Tibial nerve (tissue), 4 donors: ENCODE measurements around the gene PERP. TPM values are rescaled to one million over a fixed set of nuclear protein-coding genes. Genes with fewer than 3 reads are reported as not detected.
A peak's percentile ranks its signal among the peaks of the same experiment; 100 is the strongest.

Experiments
- DNase-seq, 2 donors: peaks; one replicate each; pipeline ENCODE4 v3.0.0-alpha.2; 2019; ENCODE audit warnings: low spot score in 2 of 2
- H3K27ac ChIP-seq, 4 donors: fragments of 200-600 bp; sonication (generic) in 3 of 4; one replicate each; pipeline ENCODE4 v1.5.1; 2017 to 2019; ENCODE audit warnings: mild to moderate bottlenecking in 1 of 4
- H3K27me3 ChIP-seq, 2 donors: fragments of 200-600 bp; sonication (generic) in 1 of 2; one replicate each; pipeline versions ENCODE4 v1.5.1 to v1.6.0; 2017 to 2019
- H3K36me3 ChIP-seq, 3 donors: fragments of 200-600 bp; sonication (generic); one replicate each; pipeline ENCODE4 v1.5.1; 2018 to 2019
- H3K4me1 ChIP-seq, 4 donors: fragments of 200-600 bp; sonication (generic) in 3 of 4; one replicate each; pipeline ENCODE4 v1.5.1; 2017 to 2019
- H3K4me3 ChIP-seq, 4 donors: fragments of 200-600 bp; sonication (generic) in 3 of 4; one replicate each; pipeline ENCODE4 v1.5.1; 2017 to 2019; ENCODE audit warnings: mild to moderate bottlenecking in 1 of 4, moderate library complexity in 1 of 4
- H3K9me3 ChIP-seq, 4 donors: fragments of 200-600 bp; sonication (generic) in 3 of 4; one replicate each; pipeline ENCODE4 v1.5.1; 2017 to 2019
- EP300 ChIP-seq, 2 donors: sonication (generic); formaldehyde crosslinking; IDR thresholded peaks; one replicate each; pipeline ENCODE4 v1.6.1; 2017; ENCODE audit warnings: antibody characterized with exemption in 2 of 2, mild to moderate bottlenecking in 1 of 2
- POLR2A ChIP-seq, 2 donors: fragments of 450-650 bp; IDR thresholded peaks; one replicate each; pipeline ENCODE4 v1.6.1; 2017; ENCODE audit warnings: antibody characterized with exemption in 2 of 2, mild to moderate bottlenecking in 2 of 2, moderate library complexity in 2 of 2
- WGBS, 2 donors: methylation state at CpG; one replicate each; pipeline ENCODE4 v1.1.5; 2018; 5-methylcytosine and 5-hydroxymethylcytosine counted together
- total RNA-seq, 4 donors: library from RNA; depleted of rRNA; stranded (reverse); fragments of >200 nt; gene quantifications; one replicate each; pipeline ENCODE4 v1.1.0, GENCODE V29; 2016
- TF ChIP-seq, protein P1 (sequence below), 5 experiments: fragments of 200-600 bp in 3 of 5; fragments of 450-650 bp in 2 of 5; sonication (generic) in 3 of 5; IDR thresholded peaks; one replicate each; pipeline ENCODE4 v1.5.1; 2016 to 2019; ENCODE audit warnings: antibody characterized with exemption in 5 of 5, mild to moderate bottlenecking in 3 of 5, moderate library complexity in 2 of 5

Gene PERP
- total RNA-seq, 4 donors from 2014 or later: 15.3 to 29.1 (median 27.7) TPM

DNA sequence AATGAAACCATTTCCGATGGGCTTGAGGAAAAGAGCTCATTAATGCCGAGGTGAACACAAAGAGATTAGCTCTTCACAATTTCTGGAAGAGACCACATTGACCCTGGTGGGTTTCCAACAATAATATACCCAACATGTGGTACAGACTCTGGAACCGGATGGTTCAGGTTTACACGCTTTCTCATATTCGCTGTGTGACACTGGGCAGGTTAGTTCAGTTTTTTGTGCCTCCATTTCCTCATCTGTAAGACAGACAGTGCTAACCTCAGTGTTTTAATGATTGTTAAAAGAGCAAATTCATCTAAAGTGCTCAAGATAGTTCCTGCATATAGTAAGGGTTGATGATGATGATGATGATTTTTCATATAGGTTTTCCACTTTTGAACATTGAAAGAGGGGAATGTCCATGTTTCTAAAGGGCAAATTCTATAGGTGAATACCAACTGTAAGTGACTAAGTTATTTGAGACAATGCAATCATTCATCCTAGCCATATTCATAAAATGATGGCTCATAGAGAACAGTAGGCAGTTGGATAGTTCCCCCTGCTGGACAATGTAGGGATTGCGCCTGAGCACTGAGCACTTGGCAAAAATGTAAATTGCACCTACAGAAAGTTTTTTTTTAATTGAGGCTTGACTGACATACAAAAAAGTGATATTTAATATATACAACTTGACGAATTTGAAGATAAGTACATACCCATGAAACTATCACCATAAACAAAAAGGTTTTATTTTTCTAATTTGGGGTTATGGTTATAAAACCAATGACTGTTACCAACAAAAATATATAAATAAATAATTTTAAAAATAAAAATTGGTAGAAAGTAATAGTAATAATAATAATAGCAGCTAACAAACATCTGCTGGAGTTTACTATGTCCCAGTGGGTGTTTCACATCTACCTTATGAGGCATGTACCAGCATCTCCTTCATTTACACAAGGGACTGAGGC, 2.1 kb upstream of the PERP start:
- Histone ChIP-seq H3K4me3 (no peak overlapping the region), H3K27me3 (peaks cover 0 to 12% of the 10 kb centered on the region in 2 donors), H3K9me3 (no peaks in the 10 kb centered on the region), H3K4me1 (peaks cover 0 to 36% (median 4%) of the 10 kb centered on the region in 4 donors), H3K27ac (no peak overlapping the region), H3K36me3 (no peaks in the 10 kb centered on the region)
- DNase-seq: peak; percentile 78 to 95
- WGBS, 2 donors: 27 to 33% methylated on average over 7 of the region's 7 CpGs
- TF ChIP-seq, protein P1, sequence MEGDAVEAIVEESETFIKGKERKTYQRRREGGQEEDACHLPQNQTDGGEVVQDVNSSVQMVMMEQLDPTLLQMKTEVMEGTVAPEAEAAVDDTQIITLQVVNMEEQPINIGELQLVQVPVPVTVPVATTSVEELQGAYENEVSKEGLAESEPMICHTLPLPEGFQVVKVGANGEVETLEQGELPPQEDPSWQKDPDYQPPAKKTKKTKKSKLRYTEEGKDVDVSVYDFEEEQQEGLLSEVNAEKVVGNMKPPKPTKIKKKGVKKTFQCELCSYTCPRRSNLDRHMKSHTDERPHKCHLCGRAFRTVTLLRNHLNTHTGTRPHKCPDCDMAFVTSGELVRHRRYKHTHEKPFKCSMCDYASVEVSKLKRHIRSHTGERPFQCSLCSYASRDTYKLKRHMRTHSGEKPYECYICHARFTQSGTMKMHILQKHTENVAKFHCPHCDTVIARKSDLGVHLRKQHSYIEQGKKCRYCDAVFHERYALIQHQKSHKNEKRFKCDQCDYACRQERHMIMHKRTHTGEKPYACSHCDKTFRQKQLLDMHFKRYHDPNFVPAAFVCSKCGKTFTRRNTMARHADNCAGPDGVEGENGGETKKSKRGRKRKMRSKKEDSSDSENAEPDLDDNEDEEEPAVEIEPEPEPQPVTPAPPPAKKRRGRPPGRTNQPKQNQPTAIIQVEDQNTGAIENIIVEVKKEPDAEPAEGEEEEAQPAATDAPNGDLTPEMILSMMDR (IDR thresholded peaks at IDR 0.05): peak; percentile 85 to 97 (median 94)
- no peak for TF ChIP-seq EP300 (IDR thresholded peaks at IDR 0.05)
- TF ChIP-seq POLR2A (IDR thresholded peaks at IDR 0.05): no peak

DNA sequence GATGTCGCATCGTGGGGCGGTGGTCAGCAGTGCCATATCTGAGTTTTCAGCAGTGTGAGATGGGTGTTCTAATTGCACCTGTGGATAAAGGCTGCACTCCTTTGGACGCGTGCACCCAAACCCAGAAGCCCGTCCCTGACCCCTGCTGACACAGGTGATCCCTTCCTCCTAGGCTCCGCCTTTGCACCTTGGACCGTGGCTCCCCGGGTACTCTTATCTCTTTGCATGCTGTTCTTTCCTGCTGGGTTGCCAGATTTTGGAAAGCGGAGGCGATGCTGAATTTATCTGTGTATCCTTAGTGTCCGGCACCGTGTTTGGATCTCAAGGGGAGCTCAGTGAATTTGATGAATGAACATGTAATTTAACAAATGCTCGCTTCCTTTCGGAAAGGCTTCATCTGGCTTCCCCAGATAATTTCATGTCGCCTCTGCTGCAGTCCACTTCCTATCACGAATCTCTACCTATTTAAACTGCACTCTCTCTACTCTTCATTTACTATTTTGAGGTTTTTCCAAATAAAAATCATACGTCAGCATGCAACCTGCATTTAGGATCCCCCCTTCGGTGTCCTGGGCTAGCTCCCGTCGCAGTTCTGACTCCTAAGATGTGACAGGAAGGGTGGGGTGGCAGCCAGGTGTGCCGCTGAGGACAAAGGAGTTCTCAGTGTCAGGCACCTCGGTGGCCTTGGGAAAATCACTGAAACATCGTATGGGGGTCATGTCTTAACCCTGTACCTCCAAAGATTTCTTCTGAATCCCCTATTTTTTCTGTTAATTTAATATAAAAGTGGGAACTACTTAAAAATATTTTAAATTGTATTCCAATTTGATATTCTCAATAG, 753 bp upstream of the PERP start:
- H3K9me3 ChIP-seq: no peaks in the 10 kb centered on the region
- H3K4me3 ChIP-seq: peak overlapping the region; percentile 49 to 75 (median 68)
- DNase-seq: no peak
- H3K4me1 ChIP-seq: peaks cover 0 to 36% (median 4%) of the 10 kb centered on the region in 4 donors
- H3K27me3 ChIP-seq: peaks cover 0 to 11% of the 10 kb centered on the region in 2 donors
- H3K36me3 ChIP-seq: no peaks in the 10 kb centered on the region
- H3K27ac ChIP-seq: peak overlapping the region; percentile 58 to 88 (median 74)
- TF ChIP-seq, protein P1 (IDR thresholded peaks at IDR 0.05): no peak
- TF ChIP-seq POLR2A (IDR thresholded peaks at IDR 0.05) (no peak), EP300 (IDR thresholded peaks at IDR 0.05) (no peak)
- WGBS, 2 donors: 20 to 27% methylated on average over 24 of the region's 24 CpGs

DNA sequence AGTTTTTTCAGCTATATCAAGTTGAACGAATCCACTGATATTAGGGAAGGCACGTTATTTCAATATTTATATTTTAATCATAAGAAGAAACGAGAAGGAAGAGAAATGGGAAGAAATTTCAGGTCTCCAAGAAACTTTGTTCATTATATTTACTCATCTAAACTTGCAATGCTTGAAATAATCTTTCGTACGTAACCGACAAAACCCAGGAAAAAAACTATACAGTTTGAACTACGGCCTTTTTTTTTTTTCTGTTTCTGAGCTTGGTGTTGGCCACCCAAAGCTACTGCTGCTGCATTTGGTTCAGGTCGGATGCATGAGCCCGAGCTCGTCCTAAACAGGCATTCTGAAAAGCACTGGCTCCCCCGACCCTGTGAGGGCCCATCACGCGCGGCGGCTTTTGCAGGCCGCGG, 548 bp downstream of the PERP start:
- Histone ChIP-seq H3K36me3 (no peaks in the 10 kb centered on the region), H3K27ac (peak overlapping the region; percentile 58 to 88 (median 74)), H3K9me3 (no peaks in the 10 kb centered on the region), H3K4me3 (peak overlapping the region; percentile 49 to 75 (median 68)), H3K27me3 (peaks cover 0 to 11% of the 10 kb centered on the region in 2 donors), H3K4me1 (peaks cover 0 to 36% (median 4%) of the 10 kb centered on the region in 4 donors)
- DNase-seq: no peak
- TF ChIP-seq POLR2A (IDR thresholded peaks at IDR 0.05) (no peak), EP300 (IDR thresholded peaks at IDR 0.05) (no peak)
- TF ChIP-seq, protein P1 (IDR thresholded peaks at IDR 0.05): no peak
- WGBS, 2 donors: 7 to 12% methylated on average over 15 to 17 of the region's 17 CpGs

DNA sequence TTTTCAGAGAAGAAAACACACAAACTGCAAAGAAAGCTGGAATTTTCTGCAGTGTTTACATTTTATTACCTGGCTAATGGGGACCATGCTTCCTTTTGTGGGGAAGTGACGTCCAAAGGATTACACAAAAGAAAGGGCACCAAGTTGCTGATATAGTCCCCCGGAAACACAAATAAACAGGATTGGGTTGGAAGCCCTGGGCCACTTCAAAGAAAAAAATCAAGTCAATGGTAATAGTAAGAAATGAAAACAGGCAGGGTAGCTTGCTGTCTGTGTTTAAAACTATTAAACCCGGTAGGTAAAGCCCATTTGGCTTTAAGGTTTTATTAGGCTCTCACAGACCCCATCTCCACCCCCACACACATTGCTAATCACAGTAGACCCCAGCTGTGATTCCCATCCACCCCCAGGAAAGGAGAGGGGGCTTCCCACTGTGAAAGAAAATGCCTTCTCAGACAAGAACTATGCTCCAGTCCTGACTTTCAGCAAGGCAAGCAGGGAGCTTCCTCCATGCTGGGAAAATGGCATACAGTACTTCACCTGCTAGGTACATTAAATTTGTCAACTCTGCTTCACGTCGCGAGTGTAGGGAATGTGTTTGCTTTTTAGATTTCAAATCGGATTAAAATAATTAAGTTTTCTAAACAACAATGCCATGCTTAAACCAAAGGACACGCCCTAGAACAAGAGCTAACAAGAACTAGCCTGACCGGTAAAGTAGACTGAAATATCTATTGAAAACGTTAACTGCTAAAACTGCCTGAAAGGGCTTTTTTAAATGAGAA, 1.1 kb downstream of the PERP start:
- TF ChIP-seq, protein P1 (IDR thresholded peaks at IDR 0.05): no peak
- TF ChIP-seq EP300 (IDR thresholded peaks at IDR 0.05) (no peak), POLR2A (IDR thresholded peaks at IDR 0.05) (no peak)
- Histone ChIP-seq H3K4me3 (peak overlapping the region in 3 of 4 donors; percentile 63 to 75 (median 74)), H3K27me3 (peaks cover 0 to 11% of the 10 kb centered on the region in 2 donors), H3K4me1 (peaks cover 0 to 36% (median 4%) of the 10 kb centered on the region in 4 donors), H3K9me3 (no peaks in the 10 kb centered on the region), H3K27ac (peak overlapping the region in 3 of 4 donors; percentile 4 to 88 (median 84)), H3K36me3 (no peaks in the 10 kb centered on the region)
- WGBS, 2 donors: 38 to 47% methylated on average over 10 of the region's 10 CpGs
- no peak for DNase-seq
